ENCODE measurements around the gene SLC8A1.

Gene SLC8A1

GRCh38 chr2:40369267-40370006 lies 82.5 kb downstream of the SLC8A1 start:
- ATAC-seq (replicated peaks; ENCODE audit: extremely low read depth, poor library complexity, severe bottlenecking) = no peak
- no peaks in the 10 kb centered on the region for H3K4me1 Mint-ChIP-seq
- no peak overlapping the region for H3K4me3 Mint-ChIP-seq
- no peak overlapping the region for H3K27ac Mint-ChIP-seq (ENCODE audit: low read depth)
- H3K9me3 Mint-ChIP-seq = peaks cover 11% of the 10 kb centered on the region
- DNase-seq (ENCODE audit: low spot score in 2 of 2) = no peak
- H3K36me3 Mint-ChIP-seq (ENCODE audit: insufficient read depth) = no peaks in the 10 kb centered on the region
- no peaks in the 10 kb centered on the region for H3K27me3 Mint-ChIP-seq

- DNase-seq (ENCODE audit: low spot score in 2 of 2) (no peak), ATAC-seq (replicated peaks; ENCODE audit: extremely low read depth, poor library complexity, severe bottlenecking) (no peak)
- Mint-ChIP-seq H3K4me1 (no peaks in the 10 kb centered on the region), H3K27me3 (no peaks in the 10 kb centered on the region), H3K4me3 (no peak overlapping the region), H3K9me3 (peaks cover 11% of the 10 kb centered on the region), H3K36me3 (ENCODE audit: insufficient read depth) (no peaks in the 10 kb centered on the region), H3K27ac (ENCODE audit: low read depth) (no peak overlapping the region)
Measured at GRCh38 chr2:40367652-40368051, 84.2 kb downstream of the SLC8A1 start.

GRCh38 chr2:40367032-40367431 lies 84.9 kb downstream of the SLC8A1 start:
- no peaks in the 10 kb centered on the region for H3K27me3 Mint-ChIP-seq
- H3K9me3 Mint-ChIP-seq = peaks cover 11% of the 10 kb centered on the region
- H3K27ac Mint-ChIP-seq (ENCODE audit: low read depth) = no peak overlapping the region
- H3K4me1 Mint-ChIP-seq = no peaks in the 10 kb centered on the region
- H3K4me3 Mint-ChIP-seq = no peak overlapping the region
- H3K36me3 Mint-ChIP-seq (ENCODE audit: insufficient read depth) = no peaks in the 10 kb centered on the region
- ATAC-seq (replicated peaks; ENCODE audit: extremely low read depth, poor library complexity, severe bottlenecking) (no peak), DNase-seq (ENCODE audit: low spot score in 2 of 2) (no peak)

GRCh38 chr2:40364151-40364874 lies 87.6 kb downstream of the SLC8A1 start:
- ATAC-seq (replicated peaks; ENCODE audit: extremely low read depth, poor library complexity, severe bottlenecking) = no peak
- Mint-ChIP-seq H3K27ac (ENCODE audit: low read depth) (no peak overlapping the region), H3K27me3 (no peaks in the 10 kb centered on the region), H3K9me3 (peaks cover 11% of the 10 kb centered on the region), H3K4me3 (no peak overlapping the region), H3K36me3 (ENCODE audit: insufficient read depth) (no peaks in the 10 kb centered on the region), H3K4me1 (no peaks in the 10 kb centered on the region)
- no peak for DNase-seq (ENCODE audit: low spot score in 2 of 2)

GRCh38 chr2:40363631-40364030 lies 88.3 kb downstream of the SLC8A1 start:
- H3K27me3 Mint-ChIP-seq = no peaks in the 10 kb centered on the region
- DNase-seq (ENCODE audit: low spot score in 2 of 2) (no peak), ATAC-seq (replicated peaks; ENCODE audit: extremely low read depth, poor library complexity, severe bottlenecking) (no peak)
- no peaks in the 10 kb centered on the region for H3K36me3 Mint-ChIP-seq (ENCODE audit: insufficient read depth)
- no peak overlapping the region for H3K27ac Mint-ChIP-seq (ENCODE audit: low read depth)
- no peak overlapping the region for H3K4me3 Mint-ChIP-seq
- no peaks in the 10 kb centered on the region for H3K4me1 Mint-ChIP-seq
- H3K9me3 Mint-ChIP-seq = peaks cover 14% of the 10 kb centered on the region

- DNase-seq (ENCODE audit: low spot score in 2 of 2) = no peak
- Mint-ChIP-seq H3K4me1 (no peaks in the 10 kb centered on the region), H3K36me3 (ENCODE audit: insufficient read depth) (no peaks in the 10 kb centered on the region), H3K27me3 (no peaks in the 10 kb centered on the region), H3K4me3 (no peak overlapping the region), H3K27ac (ENCODE audit: low read depth) (no peak overlapping the region), H3K9me3 (peaks cover 17% of the 10 kb centered on the region)
- ATAC-seq (replicated peaks; ENCODE audit: extremely low read depth, poor library complexity, severe bottlenecking) = no peak
Measured at GRCh38 chr2:40363231-40363630, 88.7 kb downstream of the SLC8A1 start.

- no peak for DNase-seq (ENCODE audit: low spot score in 2 of 2)
- Mint-ChIP-seq H3K36me3 (ENCODE audit: insufficient read depth) (no peaks in the 10 kb centered on the region), H3K4me1 (no peaks in the 10 kb centered on the region), H3K4me3 (no peak overlapping the region), H3K27me3 (no peaks in the 10 kb centered on the region), H3K27ac (ENCODE audit: low read depth) (no peak overlapping the region), H3K9me3 (peaks cover 10% of the 10 kb centered on the region)
- no peak for ATAC-seq (replicated peaks; ENCODE audit: extremely low read depth, poor library complexity, severe bottlenecking)
Measured at GRCh38 chr2:40361478-40361877, 90.4 kb downstream of the SLC8A1 start.

GRCh38 chr2:40360652-40361051 lies 91.2 kb downstream of the SLC8A1 start:
- H3K4me3 Mint-ChIP-seq = no peak overlapping the region
- no peaks in the 10 kb centered on the region for H3K27me3 Mint-ChIP-seq
- no peak for ATAC-seq (replicated peaks; ENCODE audit: extremely low read depth, poor library complexity, severe bottlenecking)
- H3K36me3 Mint-ChIP-seq (ENCODE audit: insufficient read depth) = no peaks in the 10 kb centered on the region
- H3K4me1 Mint-ChIP-seq = no peaks in the 10 kb centered on the region
- no peak for DNase-seq (ENCODE audit: low spot score in 2 of 2)
- H3K9me3 Mint-ChIP-seq = peaks cover 10% of the 10 kb centered on the region
- no peak overlapping the region for H3K27ac Mint-ChIP-seq (ENCODE audit: low read depth)

GRCh38 chr2:40359811-40360210 lies 92.1 kb downstream of the SLC8A1 start:
- H3K27me3 Mint-ChIP-seq = no peaks in the 10 kb centered on the region
- no peaks in the 10 kb centered on the region for H3K36me3 Mint-ChIP-seq (ENCODE audit: insufficient read depth)
- no peak for ATAC-seq (replicated peaks; ENCODE audit: extremely low read depth, poor library complexity, severe bottlenecking)
- no peak overlapping the region for H3K27ac Mint-ChIP-seq (ENCODE audit: low read depth)
- peaks cover 10% of the 10 kb centered on the region for H3K9me3 Mint-ChIP-seq
- no peak for DNase-seq (ENCODE audit: low spot score in 2 of 2)
- no peaks in the 10 kb centered on the region for H3K4me1 Mint-ChIP-seq
- no peak overlapping the region for H3K4me3 Mint-ChIP-seq

GRCh38 chr2:40358783-40359182 lies 93.1 kb downstream of the SLC8A1 start:
- Mint-ChIP-seq H3K4me1 (no peaks in the 10 kb centered on the region), H3K9me3 (peaks cover 10% of the 10 kb centered on the region), H3K36me3 (ENCODE audit: insufficient read depth) (no peaks in the 10 kb centered on the region), H3K4me3 (no peak overlapping the region), H3K27me3 (no peaks in the 10 kb centered on the region), H3K27ac (ENCODE audit: low read depth) (no peak overlapping the region)
- no peak for ATAC-seq (replicated peaks; ENCODE audit: extremely low read depth, poor library complexity, severe bottlenecking)
- DNase-seq (ENCODE audit: low spot score in 2 of 2) = no peak

- Mint-ChIP-seq H3K9me3 (peaks cover 16% of the 10 kb centered on the region), H3K4me3 (no peak overlapping the region), H3K27me3 (no peaks in the 10 kb centered on the region), H3K36me3 (ENCODE audit: insufficient read depth) (no peaks in the 10 kb centered on the region), H3K4me1 (no peaks in the 10 kb centered on the region), H3K27ac (ENCODE audit: low read depth) (no peak overlapping the region)
- ATAC-seq (replicated peaks; ENCODE audit: extremely low read depth, poor library complexity, severe bottlenecking) (no peak), DNase-seq (ENCODE audit: low spot score in 2 of 2) (no peak)
Measured at GRCh38 chr2:40357667-40358066, 94.2 kb downstream of the SLC8A1 start.

GRCh38 chr2:40355451-40355850 lies 96.4 kb downstream of the SLC8A1 start:
- Mint-ChIP-seq H3K27ac (ENCODE audit: low read depth) (no peak overlapping the region), H3K4me3 (no peak overlapping the region), H3K36me3 (ENCODE audit: insufficient read depth) (no peaks in the 10 kb centered on the region), H3K27me3 (no peaks in the 10 kb centered on the region), H3K4me1 (no peaks in the 10 kb centered on the region), H3K9me3 (peaks cover 16% of the 10 kb centered on the region)
- DNase-seq (ENCODE audit: low spot score in 2 of 2) (no peak), ATAC-seq (replicated peaks; ENCODE audit: extremely low read depth, poor library complexity, severe bottlenecking) (no peak)

GRCh38 chr2:40353231-40353630 lies 98.7 kb downstream of the SLC8A1 start:
- ATAC-seq (replicated peaks; ENCODE audit: extremely low read depth, poor library complexity, severe bottlenecking) = no peak
- Mint-ChIP-seq H3K27me3 (no peaks in the 10 kb centered on the region), H3K4me1 (no peaks in the 10 kb centered on the region)

More at GRCh38 chr2:40353231-40353630, 98.7 kb downstream of the SLC8A1 start:
- H3K27ac Mint-ChIP-seq (ENCODE audit: low read depth) = no peak overlapping the region
- DNase-seq (ENCODE audit: low spot score in 2 of 2) = no peak
- H3K4me3 Mint-ChIP-seq = no peak overlapping the region
- peaks cover 10% of the 10 kb centered on the region for H3K9me3 Mint-ChIP-seq
- H3K36me3 Mint-ChIP-seq (ENCODE audit: insufficient read depth) = no peaks in the 10 kb centered on the region
